Measurements from ENCODE around the gene TRAFD1. TPM values are rescaled to one million over a fixed set of nuclear protein-coding genes. Genes with fewer than 3 reads are reported as not detected.
"Not testable (repeated sequence)": the region's sequence is repeated elsewhere in the genome, so short reads cannot be mapped to it uniquely, and the experiment has no call there.

TRAFD1 gene
- total RNA-seq, 1 experiment from 2014 or later: 23.4 TPM

GRCh38 chr12:112102127-112102526 is 23.2 kb upstream of the TRAFD1 start:
- Mint-ChIP-seq H3K27ac (ENCODE audit: low read depth, unreplicated experiment) (no peak overlapping the region), H3K27me3 (ENCODE audit: insufficient read depth, unreplicated experiment) (no peaks in the 10 kb centered on the region), H3K9me3 (ENCODE audit: unreplicated experiment) (no peaks in the 10 kb centered on the region), H3K4me1 (ENCODE audit: insufficient read depth, unreplicated experiment) (peaks cover 17% of the 10 kb centered on the region), H3K4me3 (ENCODE audit: unreplicated experiment) (no peak overlapping the region), H3K36me3 (ENCODE audit: insufficient read depth, unreplicated experiment) (peaks cover 82% of the 10 kb centered on the region)
- BruUV-seq (replicated peaks): no TSS peak
- TF ChIP-seq CTCF (IDR thresholded peaks at IDR 0.05; ENCODE audit: unreplicated experiment): no peak
- CTCF ChIA-PET: interaction anchor here (0.6 kb wide), 1 partner anchor 13 kb away, joined by 3 read pairs; no protein-coding TSS in a partner anchor
- POLR2A ChIA-PET: interaction anchor here (0.6 to 1.1 kb wide), 2 partner anchors 23 to 88 kb away, joined by 3 read pairs; no protein-coding TSS in a partner anchor
- intact Hi-C loops (cut with micrococcal nuclease): no loop called here
- no peak for DNase-seq (ENCODE audit: unreplicated experiment)

- CTCF ChIA-PET: interaction anchor here (0.6 to 0.8 kb wide), 2 partner anchors 13 to 287 kb away, joined by 3 read pairs; no protein-coding TSS in a partner anchor
These were observed 22.6 kb upstream of the TRAFD1 start for GRCh38 chr12:112102746-112103145.

GRCh38 chr12:112103758-112104503 is 21.4 kb upstream of the TRAFD1 start:
- BruUV-seq (replicated peaks): no TSS peak
- intact Hi-C loops (cut with micrococcal nuclease): no loop called here
- Mint-ChIP-seq H3K9me3 (ENCODE audit: unreplicated experiment) (no peaks in the 10 kb centered on the region), H3K27ac (ENCODE audit: low read depth, unreplicated experiment) (no peak overlapping the region), H3K36me3 (ENCODE audit: insufficient read depth, unreplicated experiment) (peaks cover 68% of the 10 kb centered on the region), H3K4me3 (ENCODE audit: unreplicated experiment) (no peak overlapping the region), H3K27me3 (ENCODE audit: insufficient read depth, unreplicated experiment) (no peaks in the 10 kb centered on the region), H3K4me1 (ENCODE audit: insufficient read depth, unreplicated experiment) (peaks cover 22% of the 10 kb centered on the region)
- ChIA-PET POLR2A (no interaction called here), CTCF (no interaction called here)
- no peak for TF ChIP-seq CTCF (IDR thresholded peaks at IDR 0.05; ENCODE audit: unreplicated experiment)
- no peak for DNase-seq (ENCODE audit: unreplicated experiment)

More at GRCh38 chr12:112102746-112103145, 22.6 kb upstream of the TRAFD1 start:
- H3K36me3 Mint-ChIP-seq (ENCODE audit: insufficient read depth, unreplicated experiment): peaks cover 79% of the 10 kb centered on the region
- DNase-seq (ENCODE audit: unreplicated experiment); H3K9me3 Mint-ChIP-seq (ENCODE audit: unreplicated experiment); H3K27ac Mint-ChIP-seq (ENCODE audit: low read depth, unreplicated experiment); H3K4me3 Mint-ChIP-seq (ENCODE audit: unreplicated experiment); intact Hi-C loops (cut with micrococcal nuclease); BruUV-seq (replicated peaks); H3K27me3 Mint-ChIP-seq (ENCODE audit: insufficient read depth, unreplicated experiment): not testable (repeated sequence)
- POLR2A ChIA-PET: interaction anchor here (0.6 to 1.1 kb wide), 3 partner anchors 12 to 88 kb away, joined by 3 read pairs; no protein-coding TSS in a partner anchor
- H3K4me1 Mint-ChIP-seq (ENCODE audit: insufficient read depth, unreplicated experiment): peaks cover 22% of the 10 kb centered on the region

GRCh38 chr12:112105891-112106290 is 19.5 kb upstream of the TRAFD1 start:
- intact Hi-C loops (cut with micrococcal nuclease): no loop called here
- Mint-ChIP-seq H3K27ac (ENCODE audit: low read depth, unreplicated experiment) (no peak overlapping the region), H3K36me3 (ENCODE audit: insufficient read depth, unreplicated experiment) (peaks cover 49% of the 10 kb centered on the region), H3K27me3 (ENCODE audit: insufficient read depth, unreplicated experiment) (no peaks in the 10 kb centered on the region), H3K9me3 (ENCODE audit: unreplicated experiment) (no peaks in the 10 kb centered on the region), H3K4me3 (ENCODE audit: unreplicated experiment) (no peak overlapping the region), H3K4me1 (ENCODE audit: insufficient read depth, unreplicated experiment) (peaks cover 20% of the 10 kb centered on the region)
- BruUV-seq (replicated peaks): no TSS peak
- TF ChIP-seq CTCF (IDR thresholded peaks at IDR 0.05; ENCODE audit: unreplicated experiment): no peak
- CTCF ChIA-PET: no interaction called here
- POLR2A ChIA-PET: interaction anchor here (4.6 to 13.8 kb wide), 2 partner anchors 8 to 20 kb away, joined by 33 to 530 read pairs; partner anchors contain the start of gene TRAFD1
- DNase-seq (ENCODE audit: unreplicated experiment): no peak
